Measurements from ENCODE around the gene MYO7B. TPM values are rescaled to one million over a fixed set of nuclear protein-coding genes. Genes with fewer than 3 reads are reported as not detected.

The MYO7B gene
- total and polyA plus RNA-seq, 4 donors, result 0.51 to 4.7 (median 1.9) TPM

GRCh38 chr2:127618551-127619202 lies 83.2 kb downstream of the MYO7B start:
- H3K27me3 ChIP-seq (ENCODE audit: control insufficient read depth in 3 of 3, insufficient read depth in 3 of 3, low read length in 2 of 3), result no peaks in the 10 kb centered on the region
- ATAC-seq (ENCODE audit: insufficient read depth, low FRiP score) (no peak), DNase-seq (peak in 1 of 3 donors; percentile 9)

GRCh38 chr2:127619203-127619590 lies 83.7 kb downstream of the MYO7B start:
- no peaks in the 10 kb centered on the region for H3K4me1 ChIP-seq (ENCODE audit: control insufficient read depth in 5 of 5, insufficient read depth in 5 of 5, low read length in 5 of 5)
- ATAC-seq (ENCODE audit: insufficient read depth, low FRiP score) (no peak), DNase-seq (no peak)
- TF ChIP-seq CTCF (IDR thresholded peaks at IDR 0.05; ENCODE audit: control extremely low read depth, extremely low read depth), result no peak
- no peaks in the 10 kb centered on the region for H3K36me3 ChIP-seq (ENCODE audit: control insufficient read depth in 4 of 4, insufficient read depth in 4 of 4, low read length in 4 of 4)
- H3K4me3 ChIP-seq, result no peak overlapping the region
- 95 to 96% methylated on average over 6 of the region's 6 CpGs for WGBS, 2 donors
- peaks cover 0 to 6% (median 0%) of the 10 kb centered on the region in 4 donors for H3K9me3 ChIP-seq (ENCODE audit: control insufficient read depth in 4 of 4, insufficient read depth in 3 of 4, low read length in 3 of 4)
- no peak overlapping the region for H3K9ac ChIP-seq (ENCODE audit: insufficient read depth in 1 of 2, low read length in 2 of 2)
- H3K27ac ChIP-seq (ENCODE audit: low read depth in 1 of 2, low read length in 1 of 2), result no peak overlapping the region
- no peaks in the 10 kb centered on the region for H3K27me3 ChIP-seq (ENCODE audit: control insufficient read depth in 3 of 3, insufficient read depth in 3 of 3, low read length in 2 of 3)

More at GRCh38 chr2:127618551-127619202, 83.2 kb downstream of the MYO7B start:
- TF ChIP-seq CTCF (IDR thresholded peaks at IDR 0.05; ENCODE audit: control extremely low read depth, extremely low read depth), result no peak
- H3K4me1 ChIP-seq (ENCODE audit: control insufficient read depth in 5 of 5, insufficient read depth in 5 of 5, low read length in 5 of 5), result no peaks in the 10 kb centered on the region
- no peak overlapping the region for H3K9ac ChIP-seq (ENCODE audit: insufficient read depth in 1 of 2, low read length in 2 of 2)
- H3K9me3 ChIP-seq (ENCODE audit: control insufficient read depth in 4 of 4, insufficient read depth in 3 of 4, low read length in 3 of 4), result peaks cover 0 to 10% (median 0%) of the 10 kb centered on the region in 4 donors
- H3K4me3 ChIP-seq, result no peak overlapping the region
- H3K36me3 ChIP-seq (ENCODE audit: control insufficient read depth in 4 of 4, insufficient read depth in 4 of 4, low read length in 4 of 4), result no peaks in the 10 kb centered on the region
- 80 to 85% methylated on average over 7 of the region's 7 CpGs for WGBS, 2 donors
- no peak overlapping the region for H3K27ac ChIP-seq (ENCODE audit: low read depth in 1 of 2, low read length in 1 of 2)

- H3K36me3 ChIP-seq (ENCODE audit: control insufficient read depth in 4 of 4, insufficient read depth in 4 of 4, low read length in 4 of 4), result no peaks in the 10 kb centered on the region
- H3K9me3 ChIP-seq (ENCODE audit: control insufficient read depth in 4 of 4, insufficient read depth in 3 of 4, low read length in 3 of 4), result peaks cover 0 to 2% (median 0%) of the 10 kb centered on the region in 4 donors
- H3K4me1 ChIP-seq (ENCODE audit: control insufficient read depth in 5 of 5, insufficient read depth in 5 of 5, low read length in 5 of 5), result no peaks in the 10 kb centered on the region
- no peaks in the 10 kb centered on the region for H3K27me3 ChIP-seq (ENCODE audit: control insufficient read depth in 3 of 3, insufficient read depth in 3 of 3, low read length in 2 of 3)
- no peak for ATAC-seq (ENCODE audit: insufficient read depth, low FRiP score)
- H3K9ac ChIP-seq (ENCODE audit: insufficient read depth in 1 of 2, low read length in 2 of 2), result no peak overlapping the region
- no peak for TF ChIP-seq CTCF (IDR thresholded peaks at IDR 0.05; ENCODE audit: control extremely low read depth, extremely low read depth)
- H3K27ac ChIP-seq (ENCODE audit: low read depth in 1 of 2, low read length in 1 of 2), result no peak overlapping the region
- no peak overlapping the region for H3K4me3 ChIP-seq
- DNase-seq, result peak in 1 of 3 donors; percentile 9
- 80 to 85% methylated on average over 16 of the region's 16 CpGs for WGBS, 2 donors
Observed at GRCh38 chr2:127619877-127620705, 84.6 kb downstream of the MYO7B start.
